H4 (cell line): ENCODE data around the gene MAGI2. TPM values are rescaled to one million over a fixed set of nuclear protein-coding genes. Genes with fewer than 3 reads are reported as not detected.

ENCODE experiments used
- DNase-seq: peaks from one replicate; pipeline ENCODE4 v3.0.0-alpha.2; 2015; ENCODE audit warnings: low spot score
- total RNA-seq: library from RNA; depleted of rRNA; stranded (reverse); fragments of >200 nt; shearing (Covaris generic); gene quantifications from 2 replicates; pipeline ENCODE4 v1.2.3, GENCODE V29; 2014

The MAGI2 gene
- total RNA-seq, 1 experiment from 2014 or later: 1.8 TPM

DNA sequence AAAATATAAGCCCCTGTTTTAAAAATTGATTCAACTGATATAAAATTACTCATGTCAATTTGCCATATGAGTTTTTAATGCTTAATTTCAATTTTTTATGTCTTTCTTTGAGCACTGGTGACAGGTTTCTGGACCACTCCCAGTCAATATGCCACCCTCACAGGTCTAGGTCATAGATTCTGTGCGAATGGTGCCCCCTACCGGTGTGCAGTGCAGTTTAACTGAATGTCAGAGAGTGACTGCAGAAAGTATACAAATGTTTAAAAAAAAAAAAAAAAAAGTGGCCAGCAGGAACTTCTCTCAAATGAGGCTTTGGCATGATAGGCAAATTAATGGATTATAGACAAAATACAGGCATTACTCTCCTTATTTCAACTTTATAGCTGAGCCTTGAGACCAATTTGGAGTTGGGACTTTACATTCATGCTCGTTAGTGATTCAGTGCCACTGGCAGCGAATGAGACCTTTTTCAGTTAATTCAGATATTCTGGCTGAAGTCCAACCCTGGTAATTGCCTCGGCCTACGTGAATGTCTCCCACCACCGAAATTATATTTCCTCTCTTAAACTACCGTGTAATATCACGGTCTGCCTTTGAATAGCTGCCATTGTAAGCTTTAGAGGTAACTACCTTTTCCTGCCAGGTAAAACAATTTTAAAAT, 1227.3 kb downstream of the MAGI2 start:
- DNase-seq: peak; percentile 82

- DNase-seq: no peak
These were observed 1227.9 kb downstream of the MAGI2 start for GRCh38 chr7:78225534-78225933.

GRCh38 chr7:78224923-78225322, 1228.5 kb downstream of the MAGI2 start:
- DNase-seq: no peak

GRCh38 chr7:78223598-78223997, 1229.9 kb downstream of the MAGI2 start:
- DNase-seq: no peak

- DNase-seq: no peak
These were observed 1231.3 kb downstream of the MAGI2 start for GRCh38 chr7:78222001-78222751.

- no peak for DNase-seq
These were observed 1232.7 kb downstream of the MAGI2 start for GRCh38 chr7:78220754-78221153.

DNA sequence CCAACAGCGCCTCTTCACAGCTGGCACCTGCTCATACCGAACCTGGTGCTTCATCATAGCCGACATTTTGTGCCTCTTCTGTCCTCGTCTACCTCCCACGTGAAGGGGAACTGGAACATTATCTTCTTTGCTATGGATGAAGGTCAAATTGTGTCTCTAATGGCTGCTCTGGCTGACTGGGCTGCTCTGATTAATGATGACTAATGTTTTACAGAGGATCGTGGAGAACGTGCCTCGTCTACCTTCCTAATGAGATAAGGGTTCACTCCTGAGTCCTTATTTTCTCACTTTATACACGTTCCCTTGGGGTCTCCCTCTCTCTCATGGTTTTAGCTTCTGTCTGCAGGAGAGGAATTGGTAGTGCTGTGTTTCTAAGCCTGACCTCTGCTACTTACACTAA, 1234.6 kb downstream of the MAGI2 start:
- DNase-seq: no peak

- no peak for DNase-seq
These were observed 1235.4 kb downstream of the MAGI2 start for GRCh38 chr7:78218051-78218450.

GRCh38 chr7:78215199-78215598, 1238.3 kb downstream of the MAGI2 start:
- DNase-seq: no peak

DNA sequence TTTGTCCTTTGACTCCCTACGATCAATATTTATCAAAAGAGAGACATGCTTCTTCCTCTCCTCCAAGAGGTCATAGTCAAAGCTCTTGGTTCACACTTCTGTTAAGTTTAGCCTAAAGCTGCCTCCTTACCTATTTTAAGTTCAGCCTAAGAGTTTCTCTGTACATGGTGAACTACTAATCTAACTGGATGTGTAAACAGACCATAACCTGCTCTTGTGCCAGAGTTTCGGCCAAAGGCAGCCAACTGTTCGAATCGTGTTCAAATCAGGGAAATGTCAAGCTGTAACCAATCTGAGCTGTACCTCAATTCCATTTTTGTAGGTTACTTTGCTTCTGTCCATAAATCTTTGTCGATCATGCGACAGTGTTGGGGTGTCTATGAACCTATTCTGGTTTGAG, 1240.1 kb downstream of the MAGI2 start:
- DNase-seq: no peak

DNA sequence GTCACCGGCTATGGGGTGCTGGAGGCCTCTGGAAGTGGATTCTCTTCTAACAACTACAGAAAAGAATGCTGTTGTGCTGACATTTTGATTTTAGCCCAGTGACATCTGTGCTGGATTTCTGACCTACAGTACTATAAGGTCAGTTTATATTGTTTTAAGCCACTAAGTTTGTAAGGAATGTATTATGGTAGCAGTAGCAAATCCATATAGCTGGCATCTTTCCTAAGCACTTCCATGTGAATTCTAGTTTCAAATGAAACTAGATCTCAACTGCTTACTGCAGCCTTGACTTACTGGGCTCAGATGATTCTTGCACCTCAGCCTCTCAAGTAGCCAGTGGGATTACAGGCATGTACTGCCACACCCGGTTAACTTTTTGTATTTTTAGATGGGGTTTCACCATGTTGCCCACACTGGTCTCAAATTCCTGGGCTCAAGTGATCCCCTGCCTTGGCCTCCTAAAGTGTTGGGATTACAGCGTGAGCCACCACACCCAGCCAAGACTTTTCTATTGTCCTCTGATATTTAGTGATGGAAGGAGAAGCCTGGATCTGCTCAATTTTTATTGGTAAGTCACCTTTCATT, 1240.9 kb downstream of the MAGI2 start:
- DNase-seq: no peak

- no peak for DNase-seq
These were observed 1246.2 kb downstream of the MAGI2 start for GRCh38 chr7:78207269-78207668.

DNA sequence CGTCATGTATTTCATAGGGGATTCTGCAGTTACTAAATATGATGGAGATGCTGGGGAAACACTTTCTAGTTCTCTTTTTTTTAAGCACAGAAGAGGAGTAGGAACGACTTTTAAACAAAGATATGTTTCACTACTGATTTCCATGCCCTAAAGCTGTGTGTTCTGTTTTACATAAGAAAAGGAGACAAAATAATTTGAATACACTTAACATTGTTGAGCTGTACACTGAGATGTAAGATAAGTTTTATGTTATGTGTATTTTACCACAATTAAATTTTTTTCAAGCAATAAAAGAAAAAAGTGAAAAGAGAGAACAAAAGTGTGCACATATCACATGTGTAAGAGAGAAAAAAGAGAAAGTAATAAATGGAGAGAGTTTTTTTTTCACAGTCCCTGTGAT, 1246.7 kb downstream of the MAGI2 start:
- DNase-seq: no peak

DNA sequence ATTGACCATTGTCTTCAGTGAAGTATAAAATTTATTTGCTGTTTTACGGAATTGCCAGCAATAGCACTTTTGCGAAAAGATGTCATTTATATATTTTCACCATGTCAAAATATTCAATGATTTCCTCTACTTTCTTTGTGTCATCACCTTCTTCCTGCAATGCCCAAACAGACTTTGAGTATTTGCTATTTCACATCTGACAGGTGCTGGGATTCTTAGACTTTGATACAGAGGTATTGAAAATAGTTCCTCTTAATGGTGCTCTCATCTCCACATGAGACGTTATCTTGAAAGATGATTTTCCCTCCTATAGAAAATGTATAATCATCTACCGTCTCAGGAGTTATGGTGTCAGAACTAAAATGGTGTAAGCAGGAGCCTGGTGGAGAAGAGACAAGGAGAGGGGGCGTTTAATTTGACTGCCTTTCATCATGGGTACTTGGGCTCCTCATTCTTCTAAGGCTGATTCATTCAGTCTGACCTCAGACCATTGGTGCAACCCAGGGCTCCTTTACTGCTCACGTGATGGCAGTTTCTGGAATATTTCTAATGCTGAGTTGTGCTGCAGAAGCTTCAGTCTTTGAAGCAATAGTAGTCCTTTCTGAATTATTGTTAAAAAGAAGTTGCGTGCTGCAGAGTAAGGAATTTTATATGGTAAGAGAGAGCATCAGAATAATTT, 1250.3 kb downstream of the MAGI2 start:
- DNase-seq: no peak

DNA sequence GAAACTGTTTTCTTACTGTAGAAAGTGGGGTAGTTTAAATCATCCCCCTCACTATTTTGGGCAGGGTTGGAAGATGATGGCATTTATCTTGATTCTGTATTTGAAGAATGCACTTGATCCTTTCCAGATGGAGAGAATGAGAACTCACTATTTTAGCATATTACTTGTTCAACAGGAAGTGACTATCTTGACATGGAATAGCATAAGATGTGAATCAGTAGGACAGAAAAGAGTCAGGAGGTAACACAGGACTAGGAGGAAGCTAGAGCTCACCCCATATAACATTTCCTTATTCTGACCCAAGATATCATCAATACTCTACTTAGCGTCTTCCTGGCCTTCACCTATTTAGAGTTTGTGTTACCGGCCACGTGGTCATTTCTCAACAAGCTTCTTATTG, 1254.7 kb downstream of the MAGI2 start:
- no peak for DNase-seq

GRCh38 chr7:78197447-78197846, 1256.0 kb downstream of the MAGI2 start:
- DNase-seq: no peak

GRCh38 chr7:78195281-78195680, 1258.2 kb downstream of the MAGI2 start:
- no peak for DNase-seq

DNA sequence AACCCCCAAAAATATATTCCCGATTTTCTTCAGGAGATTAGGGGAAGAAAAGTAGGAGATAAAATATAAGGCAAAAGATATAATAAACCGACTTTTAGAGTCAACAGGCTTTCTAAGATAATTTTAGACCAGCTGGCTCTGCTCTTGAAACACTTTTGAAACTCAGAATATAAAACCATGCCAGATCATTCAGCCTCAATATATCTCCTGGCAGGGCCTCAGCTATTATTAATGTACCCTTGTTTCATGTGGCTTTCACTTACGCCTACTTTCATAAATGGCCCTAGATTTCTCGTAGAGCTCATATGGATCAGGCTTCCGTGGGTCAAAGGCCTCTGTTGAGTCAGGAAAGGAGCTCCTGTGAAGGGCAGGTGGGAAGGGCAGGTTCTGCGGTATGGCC, 1258.9 kb downstream of the MAGI2 start:
- DNase-seq: no peak

DNA sequence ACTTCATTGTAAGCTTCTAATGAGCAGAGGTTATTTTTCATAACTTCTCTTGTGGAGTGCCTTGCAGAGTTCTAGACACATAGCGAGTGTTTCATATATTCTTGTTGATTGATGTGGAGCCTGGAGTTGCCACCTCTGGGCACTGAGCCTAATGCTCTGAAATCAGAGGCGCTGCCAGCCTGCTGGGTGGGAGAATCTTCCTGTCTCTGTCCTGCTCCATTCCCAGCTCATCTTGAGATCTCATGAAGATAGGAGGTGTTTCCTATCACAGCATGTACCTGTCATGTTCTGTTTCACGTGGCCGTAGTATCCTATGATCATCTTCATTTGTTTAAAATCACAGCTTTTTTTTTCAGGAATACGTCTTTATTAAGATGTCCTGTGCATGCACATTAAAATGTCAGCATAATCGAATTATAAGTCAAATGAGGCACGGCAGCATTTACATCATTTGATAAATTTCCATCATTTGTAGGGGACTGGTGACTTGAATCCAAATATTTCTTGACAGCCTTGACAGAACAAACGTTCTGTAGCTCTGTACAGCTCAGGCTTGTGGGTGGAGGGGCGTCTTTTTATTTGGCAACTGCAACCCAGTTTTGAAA, 1261.9 kb downstream of the MAGI2 start:
- DNase-seq: no peak

GRCh38 chr7:78189762-78190161, 1263.7 kb downstream of the MAGI2 start:
- DNase-seq: no peak

- no peak for DNase-seq
These were observed 1268.2 kb downstream of the MAGI2 start for GRCh38 chr7:78185149-78185745.

DNA sequence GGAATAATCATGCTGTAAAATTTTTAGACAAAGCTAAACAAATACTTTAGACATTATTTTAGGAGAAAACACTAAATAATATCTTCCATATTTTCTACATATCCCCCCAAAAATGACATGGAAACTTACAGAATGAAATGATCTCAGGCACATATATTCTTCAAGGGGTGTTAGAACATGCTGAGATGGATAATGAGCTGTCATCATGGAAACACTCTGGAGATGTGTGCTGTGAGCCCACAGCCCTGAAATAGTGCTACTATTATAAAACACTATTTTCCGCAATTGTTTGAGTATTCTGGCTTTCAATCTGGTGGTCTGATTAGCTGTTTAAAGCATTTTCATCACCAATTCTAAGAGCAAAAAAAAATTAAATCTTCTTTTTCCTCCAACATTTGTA, 1269.2 kb downstream of the MAGI2 start:
- no peak for DNase-seq
